ENCODE measurements around the gene UGT2A3.

Gene UGT2A3

GRCh38 chr4:68912807-68913206 is 38.8 kb downstream of the UGT2A3 start:
- no peak for DNase-seq (ENCODE audit: low read depth, low spot score)

- no peak for DNase-seq (ENCODE audit: low read depth, low spot score)
Observed at GRCh38 chr4:68909385-68909784, 42.2 kb downstream of the UGT2A3 start.

DNA sequence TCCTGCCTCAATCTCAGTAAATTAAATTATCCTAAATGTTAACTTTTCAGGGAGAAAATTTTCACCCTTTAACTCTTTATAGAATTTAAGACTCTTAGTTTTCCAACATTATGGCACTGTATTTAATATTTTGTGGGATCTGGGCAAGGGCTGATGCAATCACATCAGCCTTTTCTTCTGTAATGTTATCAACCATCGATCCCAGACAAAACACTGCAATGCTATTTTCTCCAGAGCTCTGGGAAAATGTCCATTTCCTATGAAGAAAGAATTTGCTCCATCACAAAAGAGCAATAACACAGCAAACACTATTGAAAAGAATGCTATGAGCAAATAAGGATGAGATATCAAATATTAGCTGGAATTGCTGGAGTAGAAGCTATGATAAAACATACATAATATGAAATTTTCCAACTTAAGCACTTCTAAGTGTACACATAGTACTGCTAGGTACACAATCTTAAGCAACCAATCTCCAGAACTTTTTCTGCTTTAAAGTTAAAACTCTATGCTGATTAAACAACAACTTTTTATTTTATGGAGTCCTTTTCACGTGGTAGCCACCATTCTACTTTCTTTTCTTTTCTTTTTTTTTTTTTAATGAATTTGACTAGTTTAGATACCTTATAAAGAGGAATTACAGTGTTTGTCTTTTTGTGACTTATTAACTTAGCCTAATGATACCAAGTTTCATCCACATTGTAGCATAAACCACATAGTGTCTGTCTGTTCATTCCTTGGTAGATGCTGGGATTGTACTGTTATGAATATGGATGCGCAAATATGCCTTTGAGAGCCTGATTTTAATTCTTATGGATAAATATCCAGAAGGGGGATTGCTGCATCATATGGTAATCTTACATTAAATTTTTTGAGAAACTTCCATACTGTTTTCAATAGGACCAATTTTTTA is 43.6 kb downstream of the UGT2A3 start:
- no peak for DNase-seq (ENCODE audit: low read depth, low spot score)

- DNase-seq (ENCODE audit: low read depth, low spot score), result no peak
Observed at GRCh38 chr4:68907245-68907644, 44.4 kb downstream of the UGT2A3 start.

DNA sequence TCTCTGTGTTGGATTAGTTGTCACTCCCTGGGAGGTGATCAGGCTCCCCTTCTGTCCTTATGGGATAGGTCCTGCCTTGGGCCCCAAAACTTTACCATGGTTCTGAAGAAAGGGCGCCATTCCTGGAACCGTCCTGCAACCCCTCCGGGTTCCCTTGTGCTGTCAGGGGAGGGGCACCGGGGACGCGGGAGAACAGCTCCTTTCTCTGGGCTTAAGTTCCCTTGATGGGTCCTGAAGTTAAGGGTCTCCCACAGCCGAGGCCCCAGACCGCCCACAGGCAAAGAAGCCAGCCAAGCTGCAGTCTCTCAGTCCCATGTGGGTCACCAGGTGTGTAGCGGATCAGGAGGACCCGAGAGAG is 44.8 kb downstream of the UGT2A3 start:
- DNase-seq (ENCODE audit: low read depth, low spot score), result no peak

GRCh38 chr4:68905939-68906779 is 45.4 kb downstream of the UGT2A3 start:
- no peak for DNase-seq (ENCODE audit: low read depth, low spot score)

DNA sequence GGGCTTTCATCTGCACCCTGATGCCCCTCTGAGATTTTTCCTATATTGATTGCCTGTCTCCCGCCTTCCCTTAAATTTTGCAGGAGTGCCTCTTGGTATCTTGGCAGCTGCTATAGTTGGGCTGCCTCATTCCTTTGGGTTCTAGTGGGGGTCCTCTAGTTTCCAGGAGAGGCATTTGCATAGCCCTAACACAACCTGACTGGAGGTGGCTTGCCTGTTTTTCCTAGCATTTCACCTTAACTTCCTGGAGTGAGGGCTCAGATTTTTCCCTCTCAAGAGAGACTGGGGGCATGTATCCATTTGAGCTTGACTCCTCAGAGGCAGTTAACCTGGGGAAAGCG is 46.0 kb downstream of the UGT2A3 start:
- no peak for DNase-seq (ENCODE audit: low read depth, low spot score)

DNA sequence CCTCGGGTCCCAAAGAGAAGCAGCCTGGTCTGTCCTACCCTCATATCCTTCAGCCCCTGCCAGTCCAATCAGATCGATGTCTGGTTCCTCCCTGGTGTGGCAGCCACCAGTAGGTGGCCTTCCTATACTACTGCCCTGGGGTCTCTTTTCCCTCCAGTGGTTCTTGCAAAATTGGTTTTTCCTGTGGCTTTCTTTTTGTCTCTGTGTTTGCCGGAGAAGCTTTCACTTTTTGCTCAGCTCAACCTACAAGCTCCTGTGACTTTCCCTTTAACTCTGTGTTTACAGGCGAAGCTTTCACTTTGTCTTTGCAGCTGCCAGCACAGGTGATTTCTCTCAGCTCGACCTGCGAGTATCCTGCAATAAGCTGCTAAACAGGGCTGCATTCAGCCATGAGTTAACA is 46.8 kb downstream of the UGT2A3 start:
- no peak for DNase-seq (ENCODE audit: low read depth, low spot score)

GRCh38 chr4:68896749-68897148 is 54.9 kb downstream of the UGT2A3 start:
- DNase-seq (ENCODE audit: low read depth, low spot score), result no peak

- no peak for DNase-seq (ENCODE audit: low read depth, low spot score)
Observed at GRCh38 chr4:68895561-68896198, 55.9 kb downstream of the UGT2A3 start.

GRCh38 chr4:68892861-68893260 is 58.7 kb downstream of the UGT2A3 start:
- DNase-seq (ENCODE audit: low read depth, low spot score), result no peak

DNA sequence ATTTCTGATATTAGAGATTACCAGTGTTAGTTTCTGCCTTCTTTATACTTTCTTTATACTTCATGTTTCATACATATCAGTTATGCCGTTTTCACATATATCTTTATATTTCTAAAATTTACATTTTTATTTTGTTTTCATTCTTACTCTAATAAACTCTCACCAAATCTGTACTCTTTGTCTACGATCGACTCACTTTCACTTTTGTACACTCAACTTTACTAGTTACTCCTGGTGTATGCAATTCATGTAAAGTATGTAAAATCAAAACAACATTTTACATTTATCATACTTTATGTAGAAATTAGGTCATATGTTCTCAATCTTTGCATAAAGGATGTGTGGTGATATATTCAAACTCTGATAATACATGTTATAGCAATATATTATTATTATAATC is 59.9 kb downstream of the UGT2A3 start:
- no peak for DNase-seq (ENCODE audit: low read depth, low spot score)

GRCh38 chr4:68885545-68885944 is 66.1 kb downstream of the UGT2A3 start:
- DNase-seq (ENCODE audit: low read depth, low spot score), result no peak

DNA sequence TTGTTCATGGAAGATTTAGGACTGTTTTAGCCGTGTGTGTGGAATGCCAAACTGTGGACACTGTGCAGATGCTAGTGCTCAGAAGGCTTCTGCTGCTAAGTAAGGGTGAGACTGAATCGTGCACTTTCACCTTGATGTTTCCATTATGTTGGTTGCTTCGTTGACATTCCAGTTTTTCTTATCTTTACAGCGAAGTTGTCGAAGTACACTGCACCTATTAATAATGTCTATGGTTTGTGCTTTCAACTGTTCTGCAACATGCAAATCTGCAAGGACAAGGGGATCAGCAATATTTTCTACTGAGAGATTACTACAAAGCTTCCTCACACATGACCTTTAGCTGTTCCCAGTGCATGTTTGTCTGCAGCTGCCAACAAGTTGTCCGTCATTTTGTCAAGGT is 67.7 kb downstream of the UGT2A3 start:
- no peak for DNase-seq (ENCODE audit: low read depth, low spot score)
